Right hindlimb (tissue), 1 donor: ENCODE results near the gene LRRD1.
"Not testable (repeated sequence)": the region's sequence is repeated elsewhere in the genome, so short reads cannot be mapped to it uniquely, and the experiment has no call there.

Experiments
- DNase-seq: peaks from one replicate; pipeline ENCODE4 v3.0.0-alpha.2; 2018

The LRRD1 gene

GRCh38 chr7:92178928-92179924 is at the start of gene LRRD1:
TSS of gene LRRD1 (minus strand) at chr7:92179142. CDS start at chr7:92165202, 13,940 bp downstream.
- DNase-seq = peak; percentile 89

- DNase-seq = no peak
These were observed 49.8 kb upstream of the LRRD1 start for GRCh38 chr7:92228742-92229141.

GRCh38 chr7:92228100-92228499 is 49.2 kb upstream of the LRRD1 start:
- DNase-seq = no peak

GRCh38 chr7:92226981-92227380 is 48.0 kb upstream of the LRRD1 start:
- no peak for DNase-seq

- no peak for DNase-seq
These were observed 42.8 kb upstream of the LRRD1 start for GRCh38 chr7:92221766-92222165.

GRCh38 chr7:92206672-92207071 is 27.7 kb upstream of the LRRD1 start:
- DNase-seq = no peak

GRCh38 chr7:92205987-92206386 is 27.0 kb upstream of the LRRD1 start:
- DNase-seq = no peak

- no peak for DNase-seq
These were observed 21.8 kb upstream of the LRRD1 start for GRCh38 chr7:92200791-92201190.

- no peak for DNase-seq
These were observed 13.4 kb upstream of the LRRD1 start for GRCh38 chr7:92192326-92192725.

GRCh38 chr7:92189246-92189645 is 10.3 kb upstream of the LRRD1 start:
- DNase-seq = not testable (repeated sequence)

- not testable (repeated sequence) for DNase-seq
These were observed 5.4 kb upstream of the LRRD1 start for GRCh38 chr7:92184294-92184693.

GRCh38 chr7:92177362-92177761 is 1.6 kb downstream of the LRRD1 start:
- DNase-seq = no peak

- DNase-seq = not testable (repeated sequence)
These were observed 9.4 kb downstream of the LRRD1 start for GRCh38 chr7:92169529-92169928.

- DNase-seq = no peak
These were observed 17.7 kb downstream of the LRRD1 start for GRCh38 chr7:92161271-92161670.

GRCh38 chr7:92158660-92159575 is 20.0 kb downstream of the LRRD1 start:
- no peak for DNase-seq

GRCh38 chr7:92156990-92157389 is 22.0 kb downstream of the LRRD1 start:
- no peak for DNase-seq

- DNase-seq = no peak
These were observed 23.7 kb downstream of the LRRD1 start for GRCh38 chr7:92155108-92155739.

- no peak for DNase-seq
These were observed 28.4 kb downstream of the LRRD1 start for GRCh38 chr7:92150450-92151017.

GRCh38 chr7:92149736-92150239 is 29.2 kb downstream of the LRRD1 start:
- DNase-seq = no peak

GRCh38 chr7:92143192-92143880 is 35.6 kb downstream of the LRRD1 start:
- DNase-seq = not testable (repeated sequence)

- DNase-seq = not testable (repeated sequence)
These were observed 36.2 kb downstream of the LRRD1 start for GRCh38 chr7:92142791-92143190.

GRCh38 chr7:92141161-92141560 is 37.8 kb downstream of the LRRD1 start:
- no peak for DNase-seq
